ENCODE measurements around the gene FAM163A. TPM values are rescaled to one million over a fixed set of nuclear protein-coding genes. Genes with fewer than 3 reads are reported as not detected.

Gene FAM163A
- total RNA-seq, 2 experiments from 2014 or later: 0.08 to 0.17 TPM

DNA sequence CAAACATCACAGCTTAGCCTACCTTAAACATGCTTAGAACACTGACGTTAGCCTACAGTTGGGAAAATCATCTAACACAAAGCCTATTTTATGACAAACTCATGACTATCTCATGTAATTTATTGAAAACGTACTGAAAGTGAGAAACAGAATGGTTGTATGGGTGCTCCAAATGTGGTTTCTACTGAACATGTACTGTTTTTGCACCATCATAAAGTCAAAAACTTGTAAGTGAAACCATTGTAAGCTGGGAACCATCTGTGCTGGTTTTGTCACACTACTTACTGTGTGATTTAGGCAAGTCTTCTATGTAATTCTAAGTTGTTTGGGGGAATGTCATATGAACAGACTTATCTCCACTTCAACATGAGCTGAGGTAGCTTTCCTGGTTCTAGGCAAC, 79.0 kb downstream of the FAM163A start:
- no peaks in the 10 kb centered on the region for H3K9me3 Mint-ChIP-seq
- Histone ChIP-seq H3K36me3 (ENCODE audit: insufficient read depth, low read length) (no peaks in the 10 kb centered on the region), H3K4me3 (ENCODE audit: low read length) (no peak overlapping the region), H3K27ac (ENCODE audit: low read depth in 1 of 2, low read length in 2 of 2) (no peak overlapping the region), H3K9me3 (ENCODE audit: control insufficient read depth in 1 of 2, insufficient read depth in 1 of 2, low read length in 2 of 2) (no peaks in the 10 kb centered on the region), H3K27me3 (ENCODE audit: control insufficient read depth in 1 of 2, insufficient read depth in 2 of 2, low read length in 2 of 2) (no peaks in the 10 kb centered on the region), H3K4me1 (ENCODE audit: insufficient read depth, low read length) (no peaks in the 10 kb centered on the region)
- POLR2A ChIA-PET: interaction anchor here (1.3 to 1.6 kb wide), 2 partner anchors 10 to 60 kb away, joined by 4 to 6 read pairs; partner anchors contain the start of gene TOR1AIP1
- H3K36me3 Mint-ChIP-seq (ENCODE audit: low read depth): no peaks in the 10 kb centered on the region
- H3K4me1 Mint-ChIP-seq (ENCODE audit: low read depth): peaks cover 4% of the 10 kb centered on the region
- no peak overlapping the region for H3K27ac Mint-ChIP-seq
- TF ChIP-seq, protein P1, sequence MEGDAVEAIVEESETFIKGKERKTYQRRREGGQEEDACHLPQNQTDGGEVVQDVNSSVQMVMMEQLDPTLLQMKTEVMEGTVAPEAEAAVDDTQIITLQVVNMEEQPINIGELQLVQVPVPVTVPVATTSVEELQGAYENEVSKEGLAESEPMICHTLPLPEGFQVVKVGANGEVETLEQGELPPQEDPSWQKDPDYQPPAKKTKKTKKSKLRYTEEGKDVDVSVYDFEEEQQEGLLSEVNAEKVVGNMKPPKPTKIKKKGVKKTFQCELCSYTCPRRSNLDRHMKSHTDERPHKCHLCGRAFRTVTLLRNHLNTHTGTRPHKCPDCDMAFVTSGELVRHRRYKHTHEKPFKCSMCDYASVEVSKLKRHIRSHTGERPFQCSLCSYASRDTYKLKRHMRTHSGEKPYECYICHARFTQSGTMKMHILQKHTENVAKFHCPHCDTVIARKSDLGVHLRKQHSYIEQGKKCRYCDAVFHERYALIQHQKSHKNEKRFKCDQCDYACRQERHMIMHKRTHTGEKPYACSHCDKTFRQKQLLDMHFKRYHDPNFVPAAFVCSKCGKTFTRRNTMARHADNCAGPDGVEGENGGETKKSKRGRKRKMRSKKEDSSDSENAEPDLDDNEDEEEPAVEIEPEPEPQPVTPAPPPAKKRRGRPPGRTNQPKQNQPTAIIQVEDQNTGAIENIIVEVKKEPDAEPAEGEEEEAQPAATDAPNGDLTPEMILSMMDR (IDR thresholded peaks at IDR 0.05): no peak
- DNase-seq (no peak), ATAC-seq (ENCODE audit: poor library complexity) (no peak)
- H3K27me3 Mint-ChIP-seq: no peaks in the 10 kb centered on the region
- CTCF ChIA-PET: interaction anchor here (0.8 kb wide), 1 partner anchor 116 kb away, joined by 3 read pairs; no protein-coding TSS in a partner anchor
- no peak overlapping the region for H3K4me3 Mint-ChIP-seq
- intact Hi-C loops (cut with DNase I, micrococcal nuclease): no loop called here

DNA sequence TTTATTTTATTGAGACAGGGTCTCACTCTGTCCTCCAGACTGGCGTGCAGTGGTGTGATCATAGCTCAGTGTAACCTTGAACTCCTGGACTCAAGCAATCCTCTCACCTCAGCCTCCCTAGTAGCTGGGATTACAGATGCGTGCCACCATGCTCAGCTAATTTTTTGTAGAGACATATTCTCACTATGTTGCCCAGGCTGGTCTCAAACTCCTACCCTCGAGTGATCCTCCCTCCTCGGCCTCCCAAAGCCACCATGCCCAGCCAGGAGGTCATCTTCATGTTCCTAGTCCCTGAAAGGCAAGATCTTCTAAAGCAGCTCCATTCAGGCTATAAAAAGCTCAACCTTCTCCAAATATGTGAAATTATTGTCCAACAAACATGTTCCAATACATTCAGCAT, 80.6 kb downstream of the FAM163A start:
- no peaks in the 10 kb centered on the region for H3K27me3 ChIP-seq (ENCODE audit: control insufficient read depth in 1 of 2, insufficient read depth in 2 of 2, low read length in 2 of 2)
- H3K27ac Mint-ChIP-seq: no peak overlapping the region
- H3K27ac ChIP-seq (ENCODE audit: low read depth in 1 of 2, low read length in 2 of 2): no peak overlapping the region
- CTCF ChIA-PET: interaction anchor here (1.0 kb wide), 1 partner anchor 117 kb away, joined by 3 read pairs; no protein-coding TSS in a partner anchor
- H3K4me3 Mint-ChIP-seq: no peak overlapping the region
- DNase-seq (no peak), ATAC-seq (ENCODE audit: poor library complexity) (no peak)
- intact Hi-C loops (cut with DNase I, micrococcal nuclease): no loop called here
- no peaks in the 10 kb centered on the region for H3K9me3 Mint-ChIP-seq
- peaks cover 5% of the 10 kb centered on the region for H3K4me1 Mint-ChIP-seq (ENCODE audit: low read depth)
- POLR2A ChIA-PET: interaction anchor here (0.6 to 2.2 kb wide), 3 partner anchors 9 to 59 kb away, joined by 3 to 8 read pairs (median 3); partner anchors contain the start of gene TOR1AIP1
- H3K4me3 ChIP-seq (ENCODE audit: low read length): no peak overlapping the region
- no peaks in the 10 kb centered on the region for H3K36me3 Mint-ChIP-seq (ENCODE audit: low read depth)
- TF ChIP-seq, protein P1 (IDR thresholded peaks at IDR 0.05): no peak
- H3K36me3 ChIP-seq (ENCODE audit: insufficient read depth, low read length): no peaks in the 10 kb centered on the region
- H3K9me3 ChIP-seq (ENCODE audit: control insufficient read depth in 1 of 2, insufficient read depth in 1 of 2, low read length in 2 of 2): no peaks in the 10 kb centered on the region
- no peaks in the 10 kb centered on the region for H3K27me3 Mint-ChIP-seq
- H3K4me1 ChIP-seq (ENCODE audit: insufficient read depth, low read length): no peaks in the 10 kb centered on the region

DNA sequence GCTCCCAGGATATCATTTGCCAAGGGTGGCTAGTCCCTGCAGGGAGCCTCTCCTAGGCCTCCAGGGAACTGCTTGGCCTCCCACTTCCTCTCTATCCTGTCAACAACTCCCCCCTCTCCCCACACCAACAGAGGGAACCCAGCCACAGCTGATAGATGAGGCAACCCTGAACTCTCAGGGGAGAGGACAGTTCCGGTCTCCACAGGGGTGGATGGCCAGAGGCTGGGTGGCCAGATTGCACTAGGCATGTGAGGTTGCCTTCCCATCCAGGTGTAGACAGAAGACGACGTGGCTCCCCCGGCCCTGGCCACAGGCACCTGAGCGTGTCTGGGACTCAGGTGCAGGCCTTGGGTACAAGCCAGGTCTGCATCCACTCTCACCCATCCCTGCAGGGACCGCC, 81.2 kb downstream of the FAM163A start:
- Mint-ChIP-seq H3K27me3 (no peaks in the 10 kb centered on the region), H3K4me1 (ENCODE audit: low read depth) (peaks cover 5% of the 10 kb centered on the region), H3K36me3 (ENCODE audit: low read depth) (no peaks in the 10 kb centered on the region), H3K9me3 (no peaks in the 10 kb centered on the region), H3K27ac (no peak overlapping the region), H3K4me3 (no peak overlapping the region)
- Histone ChIP-seq H3K36me3 (ENCODE audit: insufficient read depth, low read length) (no peaks in the 10 kb centered on the region), H3K27ac (ENCODE audit: low read depth in 1 of 2, low read length in 2 of 2) (no peak overlapping the region), H3K4me1 (ENCODE audit: insufficient read depth, low read length) (no peaks in the 10 kb centered on the region), H3K4me3 (ENCODE audit: low read length) (no peak overlapping the region), H3K27me3 (ENCODE audit: control insufficient read depth in 1 of 2, insufficient read depth in 2 of 2, low read length in 2 of 2) (no peaks in the 10 kb centered on the region), H3K9me3 (ENCODE audit: control insufficient read depth in 1 of 2, insufficient read depth in 1 of 2, low read length in 2 of 2) (no peaks in the 10 kb centered on the region)
- intact Hi-C loops (cut with DNase I, micrococcal nuclease): no loop called here
- TF ChIP-seq, protein P1 (IDR thresholded peaks at IDR 0.05): no peak
- ATAC-seq (ENCODE audit: poor library complexity): no peak
- no peak for DNase-seq
- ChIA-PET POLR2A (interaction anchor here (1.0 to 2.2 kb wide), 2 partner anchors 9 to 58 kb away, joined by 3 to 8 read pairs; partner anchors contain the start of gene TOR1AIP1), CTCF (interaction anchor here (1.0 kb wide), 1 partner anchor 118 kb away, joined by 3 read pairs; no protein-coding TSS in a partner anchor)
